Lung (tissue), 12 donors: Measurements from ENCODE around the gene APBB2. TPM values are rescaled to one million over a fixed set of nuclear protein-coding genes. Genes with fewer than 3 reads are reported as not detected.

Source experiments
- ATAC-seq: fragments of 200-7000 bp; cut with Tn5 transposase; one replicate; pipeline ENCODE4 v1.9.1; 2020; ENCODE audit warnings: moderate number of reproducible peaks; ENCODE audit not compliant: insufficient read depth, low FRiP score
- DNase-seq, 3 donors: peaks; one replicate each; pipeline ENCODE4 v3.0.0-alpha.2; 2013 to 2017
- H3K27ac ChIP-seq, 2 donors: one replicate each; pipeline ENCODE4 v1.5.1; 2013; ENCODE audit warnings: mild to moderate bottlenecking in 2 of 2, moderate library complexity in 2 of 2, control low read depth in 1 of 2, inconsistent platforms in 1 of 2, low read depth in 1 of 2, low read length in 1 of 2
- H3K27me3 ChIP-seq, 3 donors: one replicate each; pipeline ENCODE4 v1.5.1; 2013; ENCODE audit warnings: low read length in 2 of 3; ENCODE audit not compliant: control insufficient read depth in 3 of 3, insufficient read depth in 3 of 3
- H3K36me3 ChIP-seq, 4 donors: one replicate each; pipeline ENCODE4 v1.5.1; 2013; ENCODE audit warnings: low read length in 4 of 4, mild to moderate bottlenecking in 1 of 4, moderate library complexity in 1 of 4; ENCODE audit not compliant: control insufficient read depth in 4 of 4, insufficient read depth in 4 of 4
- H3K4me1 ChIP-seq, 5 donors: one replicate each; pipeline ENCODE4 v1.5.1; 2013; ENCODE audit warnings: low read length in 5 of 5, mild to moderate bottlenecking in 2 of 5, moderate library complexity in 1 of 5; ENCODE audit not compliant: control insufficient read depth in 5 of 5, insufficient read depth in 5 of 5
- H3K4me3 ChIP-seq: one replicate; pipeline ENCODE4 v1.5.1; 2013; ENCODE audit warnings: mild to moderate bottlenecking, control low read depth, moderate library complexity
- H3K9ac ChIP-seq, 2 donors: one replicate each; pipeline ENCODE4 v1.5.1; 2013; ENCODE audit warnings: low read length in 2 of 2, control low read depth in 1 of 2; ENCODE audit not compliant: insufficient read depth in 1 of 2
- H3K9me3 ChIP-seq, 4 donors: one replicate each; pipeline ENCODE4 v1.5.1; 2013; ENCODE audit warnings: low read length in 3 of 4, mild to moderate bottlenecking in 1 of 4, moderate library complexity in 1 of 4; ENCODE audit not compliant: control insufficient read depth in 4 of 4, insufficient read depth in 3 of 4
- CTCF ChIP-seq: IDR thresholded peaks from 2 replicates; pipeline ENCODE4 v1.5.1; 2012; ENCODE audit warnings: mild to moderate bottlenecking; ENCODE audit errors: control extremely low read depth, extremely low read depth
- WGBS, 2 donors: extraction: QIAGEN DNeasy Blood & Tissue Kit; methylation state at CpG; one replicate each; pipeline ENCODE4 v1.1.7; 2013; 5-methylcytosine and 5-hydroxymethylcytosine counted together
- polyA plus RNA-seq, 2 donors: library from polyadenylated mRNA; stranded (reverse); fragments of 200-250 nt; gene quantifications; one replicate each; pipeline ENCODE4 v1.2.1, GENCODE V29; 2013
- total RNA-seq, 2 donors: library from RNA; depleted of rRNA in 1 of 2; stranded (reverse); fragments of >200 nt in 1 of 2; gene quantifications; one replicate each; pipeline ENCODE4 v1.2.1, GENCODE V29; 2014 to 2021
- donor health status: control.
- donor health status: control.
- donor health status: Bipolar disorder and iron deficiency.
- donor health status: healthy.
- donor health status: DM: yes; HTN: yes; CAD: no.

Gene APBB2
- total and polyA plus RNA-seq, 4 donors, result 13.3 to 99.0 (median 40.4) TPM

- Histone ChIP-seq H3K27me3 (no peaks in the 10 kb centered on the region), H3K36me3 (peaks cover 0 to 6% (median 3%) of the 10 kb centered on the region in 4 donors), H3K9me3 (no peaks in the 10 kb centered on the region), H3K9ac (no peak overlapping the region), H3K27ac (no peak overlapping the region), H3K4me3 (no peak overlapping the region), H3K4me1 (peaks cover 0 to 15% (median 7%) of the 10 kb centered on the region in 5 donors)
- no peak for DNase-seq
- 73 to 84% methylated on average over 2 of the region's 2 CpGs for WGBS, 2 donors
- no peak for TF ChIP-seq CTCF
- no peak for ATAC-seq
Measured at GRCh38 chr4:40858962-40859361, 355.4 kb downstream of the APBB2 start.

DNA sequence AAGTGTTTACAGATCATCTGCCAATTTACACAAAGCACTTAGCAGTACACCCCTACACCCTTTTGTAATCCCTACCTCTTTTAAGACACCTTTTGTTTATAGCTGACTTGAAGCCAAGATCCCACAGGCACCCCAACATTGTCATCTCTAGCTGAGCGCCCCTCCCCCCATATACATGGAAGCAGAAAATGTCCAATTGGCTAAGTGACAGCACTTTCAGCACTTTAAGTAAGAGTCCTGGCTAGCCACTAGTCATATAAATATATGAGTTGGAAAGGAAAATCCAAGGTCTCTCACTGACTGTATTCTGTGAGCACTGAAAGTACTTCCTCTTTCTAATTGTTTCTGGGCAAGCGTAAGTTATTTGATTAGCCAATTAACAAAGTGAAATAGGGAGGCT lies 356.4 kb downstream of the APBB2 start:
- DNase-seq (peak in 2 of 3 donors; percentile 19 to 57), ATAC-seq (no peak)
- Histone ChIP-seq H3K36me3 (peaks cover 0 to 2% (median 1%) of the 10 kb centered on the region in 4 donors), H3K27me3 (no peaks in the 10 kb centered on the region), H3K9me3 (no peaks in the 10 kb centered on the region), H3K4me3 (no peak overlapping the region), H3K9ac (no peak overlapping the region), H3K4me1 (peaks cover 0 to 15% (median 7%) of the 10 kb centered on the region in 5 donors), H3K27ac (no peak overlapping the region)
- TF ChIP-seq CTCF, result no peak
- 55 to 64% methylated on average over 2 of the region's 2 CpGs for WGBS, 2 donors

- peak; percentile 73 to 91 (median 77) for DNase-seq
- H3K9ac ChIP-seq, result peak overlapping the region in 1 of 2 donors; percentile 68
Measured at GRCh38 chr4:40856840-40857362, 357.4 kb downstream of the APBB2 start.

More at GRCh38 chr4:40856840-40857362, 357.4 kb downstream of the APBB2 start:
- Histone ChIP-seq H3K4me1 (peaks cover 0 to 15% (median 7%) of the 10 kb centered on the region in 5 donors), H3K9me3 (no peaks in the 10 kb centered on the region), H3K36me3 (peaks cover 0 to 2% (median under 1%) of the 10 kb centered on the region in 4 donors), H3K27ac (no peak overlapping the region), H3K27me3 (no peaks in the 10 kb centered on the region), H3K4me3 (no peak overlapping the region)
- 12 to 22% methylated on average over 44 to 51 of the region's 51 CpGs for WGBS, 2 donors
- ATAC-seq, result peak; percentile 96
- TF ChIP-seq CTCF, result no peak
